GM13976 (cell line): Measurements from ENCODE around the gene MYL2.

ENCODE experiments used
- DNase-seq: peaks from one replicate; pipeline ENCODE4 v3.0.0; 2012; ENCODE audit warnings: low spot score
- CTCF ChIP-seq: IDR thresholded peaks from 2 replicates; pipeline ENCODE4 v1.5.1; 2012; ENCODE audit warnings: borderline replicate concordance, mild to moderate bottlenecking; ENCODE audit not compliant: insufficient read depth; ENCODE audit errors: extremely low read depth, missing control alignments, control extremely low read depth
- in situ Hi-C: fragments of 300-500 bp; cut with MboI; formaldehyde crosslinking; loops from one replicate; pipeline ENCODE4 v1.12.0; 2022; ENCODE audit warnings: low sequenced_read_pairs, mixed read lengths, inconsistent platforms; ENCODE audit not compliant: unreplicated experiment

The MYL2 gene

GRCh38 chr12:110922652-110923051 lies 2.3 kb upstream of the MYL2 start:
- in situ Hi-C loops, result no loop called here
- no peak for DNase-seq
- TF ChIP-seq CTCF, result no peak

GRCh38 chr12:110921262-110921661 lies 883 bp upstream of the MYL2 start:
- TF ChIP-seq CTCF, result no peak
- DNase-seq, result no peak
- in situ Hi-C loops, result no loop called here

DNA sequence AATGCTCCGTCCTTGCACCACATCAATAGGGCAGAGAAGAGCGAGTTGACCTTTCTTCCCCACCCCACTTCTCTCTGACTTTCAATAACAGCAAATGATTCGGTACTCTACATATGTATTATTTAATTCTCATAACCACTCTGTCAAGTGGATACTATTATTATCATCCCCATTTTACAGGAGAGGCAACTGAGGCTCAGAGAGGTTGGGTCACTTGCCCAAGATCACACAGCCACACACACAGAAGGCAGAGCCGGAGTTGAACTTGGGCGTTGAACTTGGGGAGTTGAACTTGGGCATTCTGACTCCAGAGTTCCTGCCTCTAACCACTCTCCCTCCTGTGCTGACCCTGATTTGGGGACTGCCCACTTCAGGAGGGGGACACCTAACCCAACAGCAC lies 659 bp downstream of the MYL2 start:
- in situ Hi-C loops, result no loop called here
- no peak for DNase-seq
- TF ChIP-seq CTCF, result no peak

DNA sequence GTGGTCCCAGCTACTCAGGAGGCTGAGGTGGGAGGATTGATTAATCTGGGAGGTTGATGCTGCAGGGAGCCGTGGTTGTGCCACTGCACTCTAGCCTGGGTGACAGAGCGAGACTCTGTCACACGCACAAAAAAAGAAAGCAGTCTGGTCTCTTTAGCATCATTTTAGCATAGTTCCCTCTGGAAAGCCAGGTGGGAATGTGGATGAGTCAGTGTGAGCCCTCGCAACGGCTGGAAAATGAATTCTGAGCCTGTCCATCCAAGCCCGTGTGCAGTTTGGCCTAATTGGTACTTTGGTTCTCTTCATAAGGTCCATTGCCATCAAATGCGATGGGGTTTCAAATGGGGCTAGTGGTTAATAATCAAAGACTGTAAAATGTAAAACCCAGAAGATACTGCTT lies 2.4 kb downstream of the MYL2 start:
- in situ Hi-C loops, result no loop called here
- DNase-seq, result no peak
- TF ChIP-seq CTCF, result no peak

- no peak for TF ChIP-seq CTCF
- in situ Hi-C loops, result no loop called here
- no peak for DNase-seq
Observed at GRCh38 chr12:110917467-110917866, 2.9 kb downstream of the MYL2 start.

GRCh38 chr12:110916295-110916875 lies 4.0 kb downstream of the MYL2 start:
- in situ Hi-C loops, result no loop called here
- TF ChIP-seq CTCF, result no peak
- DNase-seq, result no peak
